ENCODE data around the gene ZNF346.

ZNF346 gene

GRCh38 chr5:177124486-177124991 is 102.0 kb downstream of the ZNF346 start:
- no peak for DNase-seq

- no peak for DNase-seq
These were observed 104.3 kb downstream of the ZNF346 start for GRCh38 chr5:177126771-177127170.

GRCh38 chr5:177128551-177128981 is 106.1 kb downstream of the ZNF346 start:
- DNase-seq = no peak

GRCh38 chr5:177130211-177131018 is 107.9 kb downstream of the ZNF346 start:
- no peak for DNase-seq

All from hematopoietic multipotent progenitor cell treated with erythropoietin and hydrocortisone succinate and interleukin-3 and kit ligand, for 8 days (in vitro differentiated cells).